ENCODE results near the gene SPNS3. TPM values are rescaled to one million over a fixed set of nuclear protein-coding genes. Genes with fewer than 3 reads are reported as not detected.
A peak's percentile ranks its signal among the peaks of the same experiment; 100 is the strongest.

The SPNS3 gene
- 1 to 10 TPM in 1 of 2 donors, under 1 TPM in 1; 0.40 to 1.6 TPM for total RNA-seq
- polyA plus RNA-seq = under 1 TPM; 0.41 to 0.62 TPM
- long read RNA-seq, donor 1 = 0 reads
- long read RNA-seq, donor 2 = 0 reads
- long read RNA-seq, donor 3 = 0 reads
- long read RNA-seq, donor 4 = 0 reads
- long read RNA-seq, donor 5 = 0 reads

- Histone ChIP-seq H3K9ac (ENCODE audit: insufficient read depth in 1 of 2, low read length in 2 of 2) (no peak within 1 kb of the TSS), H3K4me3 (no peak within 1 kb of the TSS), H3K36me3 (ENCODE audit: control insufficient read depth in 4 of 4, insufficient read depth in 4 of 4, low read length in 4 of 4) (no peaks in the 10 kb centered on the region), H3K4me1 (ENCODE audit: control insufficient read depth in 5 of 5, insufficient read depth in 5 of 5, low read length in 5 of 5) (peaks cover 0 to 1% (median 0%) of the 10 kb centered on the region in 5 donors), H3K9me3 (ENCODE audit: control insufficient read depth in 4 of 4, insufficient read depth in 3 of 4, low read length in 3 of 4) (no peaks in the 10 kb centered on the region), H3K27me3 (ENCODE audit: control insufficient read depth in 3 of 3, insufficient read depth in 3 of 3, low read length in 2 of 3) (no peaks in the 10 kb centered on the region), H3K27ac (ENCODE audit: low read depth in 1 of 2, low read length in 1 of 2) (no peak within 1 kb of the TSS)
- DNase-seq (no peak), ATAC-seq (ENCODE audit: insufficient read depth, low FRiP score) (no peak)
- WGBS, 2 donors = 21 to 48% methylated on average over 13 of the region's 13 CpGs
- no peak for TF ChIP-seq CTCF (IDR thresholded peaks at IDR 0.05; ENCODE audit: control extremely low read depth, extremely low read depth)
Measured at GRCh38 chr17:4433515-4434031, at the start of gene SPNS3. SPNS3 (plus strand) TSS chr17:4433940; CDS start chr17:4433968, 28 bp downstream.

GRCh38 chr17:4386406-4386805, 47.3 kb upstream of the SPNS3 start:
- no peaks in the 10 kb centered on the region for H3K36me3 ChIP-seq (ENCODE audit: control insufficient read depth in 4 of 4, insufficient read depth in 4 of 4, low read length in 4 of 4)
- ATAC-seq (ENCODE audit: insufficient read depth, low FRiP score) (no peak), DNase-seq (no peak)
- peaks cover 0 to 4% (median 0%) of the 10 kb centered on the region in 5 donors for H3K4me1 ChIP-seq (ENCODE audit: control insufficient read depth in 5 of 5, insufficient read depth in 5 of 5, low read length in 5 of 5)
- H3K4me3 ChIP-seq = no peak overlapping the region
- no peaks in the 10 kb centered on the region for H3K27me3 ChIP-seq (ENCODE audit: control insufficient read depth in 3 of 3, insufficient read depth in 3 of 3, low read length in 2 of 3)
- no peak overlapping the region for H3K9ac ChIP-seq (ENCODE audit: insufficient read depth in 1 of 2, low read length in 2 of 2)
- H3K9me3 ChIP-seq (ENCODE audit: control insufficient read depth in 4 of 4, insufficient read depth in 3 of 4, low read length in 3 of 4) = no peaks in the 10 kb centered on the region
- 82 to 87% methylated on average over 2 of the region's 2 CpGs for WGBS, 2 donors
- H3K27ac ChIP-seq (ENCODE audit: low read depth in 1 of 2, low read length in 1 of 2) = no peak overlapping the region
- TF ChIP-seq CTCF (IDR thresholded peaks at IDR 0.05; ENCODE audit: control extremely low read depth, extremely low read depth) = no peak

GRCh38 chr17:4387137-4387536, 46.6 kb upstream of the SPNS3 start:
- no peak overlapping the region for H3K9ac ChIP-seq (ENCODE audit: insufficient read depth in 1 of 2, low read length in 2 of 2)
- H3K27ac ChIP-seq (ENCODE audit: low read depth in 1 of 2, low read length in 1 of 2) = no peak overlapping the region
- H3K4me3 ChIP-seq = no peak overlapping the region
- H3K36me3 ChIP-seq (ENCODE audit: control insufficient read depth in 4 of 4, insufficient read depth in 4 of 4, low read length in 4 of 4) = no peaks in the 10 kb centered on the region
- 86 to 90% methylated on average over 5 of the region's 5 CpGs for WGBS, 2 donors
- no peak for TF ChIP-seq CTCF (IDR thresholded peaks at IDR 0.05; ENCODE audit: control extremely low read depth, extremely low read depth)
- no peaks in the 10 kb centered on the region for H3K27me3 ChIP-seq (ENCODE audit: control insufficient read depth in 3 of 3, insufficient read depth in 3 of 3, low read length in 2 of 3)
- no peak for ATAC-seq (ENCODE audit: insufficient read depth, low FRiP score)
- DNase-seq = peak in 2 of 3 donors; percentile 83 to 86
- H3K4me1 ChIP-seq (ENCODE audit: control insufficient read depth in 5 of 5, insufficient read depth in 5 of 5, low read length in 5 of 5) = peaks cover 0 to 4% (median 0%) of the 10 kb centered on the region in 5 donors
- no peaks in the 10 kb centered on the region for H3K9me3 ChIP-seq (ENCODE audit: control insufficient read depth in 4 of 4, insufficient read depth in 3 of 4, low read length in 3 of 4)
